ENCODE data around the gene DSC3.

DNA sequence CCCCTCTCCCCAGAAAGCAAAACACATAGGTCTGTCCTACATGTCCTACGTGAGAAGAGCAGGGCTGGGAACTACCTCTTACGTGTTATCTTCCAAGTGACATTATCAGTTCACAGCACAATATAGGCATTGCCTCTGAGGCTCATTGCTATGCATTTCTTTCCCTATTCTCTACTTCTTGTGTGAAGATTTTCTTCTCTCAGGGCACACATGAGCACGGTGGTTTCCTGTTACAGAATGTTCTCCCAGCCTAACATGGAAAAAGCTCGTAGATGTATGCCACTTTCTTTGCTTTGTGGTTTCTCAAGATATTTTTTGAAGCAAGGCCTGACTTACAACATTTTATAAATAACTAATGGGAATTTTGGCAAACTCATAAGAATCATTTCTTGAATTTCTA lies 19.4 kb upstream of the DSC3 start:
- TF ChIP-seq L3MBTL2 (conservative IDR thresholded peaks at IDR 0.05) = no peak
- no peak for TF ChIP-seq FOXM1 (IDR thresholded peaks at IDR 0.05; ENCODE audit: borderline replicate concordance)
- no peak for TF ChIP-seq NFRKB (IDR thresholded peaks at IDR 0.05)
- TF ChIP-seq BHLHE40 (IDR thresholded peaks at IDR 0.05; ENCODE audit: borderline replicate concordance) = no peak
- no peak for TF ChIP-seq ZNF384 (IDR thresholded peaks at IDR 0.05)
- no peak for TF ChIP-seq CTBP1 (IDR thresholded peaks at IDR 0.05; ENCODE audit: borderline replicate concordance)
- TF ChIP-seq FOXK2 (IDR thresholded peaks at IDR 0.05) = no peak
- TF ChIP-seq FOXA1 (IDR thresholded peaks at IDR 0.05) = no peak
- no peak for TF ChIP-seq SUZ12 (IDR thresholded peaks at IDR 0.05)
- no peak for TF ChIP-seq SP1 (IDR thresholded peaks at IDR 0.05)
- TF ChIP-seq ELF4 (IDR thresholded peaks at IDR 0.05) = no peak
- TF ChIP-seq ARNT (IDR thresholded peaks at IDR 0.05) = no peak
- TF ChIP-seq LEF1 (IDR thresholded peaks at IDR 0.05; ENCODE audit: borderline replicate concordance) = no peak
- TF ChIP-seq, protein P1, sequence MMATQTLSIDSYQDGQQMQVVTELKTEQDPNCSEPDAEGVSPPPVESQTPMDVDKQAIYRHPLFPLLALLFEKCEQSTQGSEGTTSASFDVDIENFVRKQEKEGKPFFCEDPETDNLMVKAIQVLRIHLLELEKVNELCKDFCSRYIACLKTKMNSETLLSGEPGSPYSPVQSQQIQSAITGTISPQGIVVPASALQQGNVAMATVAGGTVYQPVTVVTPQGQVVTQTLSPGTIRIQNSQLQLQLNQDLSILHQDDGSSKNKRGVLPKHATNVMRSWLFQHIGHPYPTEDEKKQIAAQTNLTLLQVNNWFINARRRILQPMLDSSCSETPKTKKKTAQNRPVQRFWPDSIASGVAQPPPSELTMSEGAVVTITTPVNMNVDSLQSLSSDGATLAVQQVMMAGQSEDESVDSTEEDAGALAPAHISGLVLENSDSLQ (IDR thresholded peaks at IDR 0.05) = no peak
